HG03064 (cell line): ENCODE measurements around the gene NCEH1.
A peak's percentile ranks its signal among the peaks of the same experiment; 100 is the strongest.
"Not testable (repeated sequence)": the region's sequence is repeated elsewhere in the genome, so short reads cannot be mapped to it uniquely, and the experiment has no call there.

Source experiments
- ATAC-seq: cut with Tn5 transposase; IDR thresholded peaks from one replicate; pipeline ENCODE4 v1.9.1; 2021; ENCODE audit warnings: low read depth; ENCODE audit not compliant: unreplicated experiment

The NCEH1 gene

GRCh38 chr3:172708921-172709773, 1.7 kb downstream of the NCEH1 start:
- no peak for ATAC-seq

- no peak for ATAC-seq
Observed at GRCh38 chr3:172707967-172708366, 2.9 kb downstream of the NCEH1 start.

- no peak for ATAC-seq
Observed at GRCh38 chr3:172707030-172707429, 3.8 kb downstream of the NCEH1 start.

- ATAC-seq: no peak
Observed at GRCh38 chr3:172705170-172705569, 5.7 kb downstream of the NCEH1 start.

GRCh38 chr3:172704001-172704400, 6.9 kb downstream of the NCEH1 start:
- no peak for ATAC-seq

- ATAC-seq: not testable (repeated sequence)
Observed at GRCh38 chr3:172702731-172703130, 8.1 kb downstream of the NCEH1 start.

- ATAC-seq: no peak
Observed at GRCh38 chr3:172702256-172702655, 8.6 kb downstream of the NCEH1 start.

- no peak for ATAC-seq
Observed at GRCh38 chr3:172701751-172702150, 9.1 kb downstream of the NCEH1 start.

GRCh38 chr3:172700936-172701455, 9.9 kb downstream of the NCEH1 start:
- no peak for ATAC-seq

- no peak for ATAC-seq
Observed at GRCh38 chr3:172700256-172700655, 10.6 kb downstream of the NCEH1 start.

GRCh38 chr3:172699031-172699430, 11.8 kb downstream of the NCEH1 start:
- no peak for ATAC-seq

GRCh38 chr3:172698631-172699030, 12.2 kb downstream of the NCEH1 start:
- no peak for ATAC-seq

- no peak for ATAC-seq
Observed at GRCh38 chr3:172697558-172697957, 13.3 kb downstream of the NCEH1 start.

GRCh38 chr3:172696357-172696756, 14.5 kb downstream of the NCEH1 start:
- no peak for ATAC-seq

GRCh38 chr3:172694573-172695246, 16.2 kb downstream of the NCEH1 start:
- ATAC-seq: no peak

- ATAC-seq: peak; percentile 80
Observed at GRCh38 chr3:172692751-172693338, 18.0 kb downstream of the NCEH1 start.

- ATAC-seq: no peak
Observed at GRCh38 chr3:172690936-172691335, 19.9 kb downstream of the NCEH1 start.

- ATAC-seq: no peak
Observed at GRCh38 chr3:172688588-172688987, 22.3 kb downstream of the NCEH1 start.

- no peak for ATAC-seq
Observed at GRCh38 chr3:172687501-172687900, 23.4 kb downstream of the NCEH1 start.

GRCh38 chr3:172685331-172686214, 25.3 kb downstream of the NCEH1 start:
- ATAC-seq: no peak
